ENCODE measurements around the gene NPAS3. TPM values are rescaled to one million over a fixed set of nuclear protein-coding genes. Genes with fewer than 3 reads are reported as not detected.

NPAS3 gene
- total RNA-seq, 1 donor from 2014 or later = 2.4 TPM

DNA sequence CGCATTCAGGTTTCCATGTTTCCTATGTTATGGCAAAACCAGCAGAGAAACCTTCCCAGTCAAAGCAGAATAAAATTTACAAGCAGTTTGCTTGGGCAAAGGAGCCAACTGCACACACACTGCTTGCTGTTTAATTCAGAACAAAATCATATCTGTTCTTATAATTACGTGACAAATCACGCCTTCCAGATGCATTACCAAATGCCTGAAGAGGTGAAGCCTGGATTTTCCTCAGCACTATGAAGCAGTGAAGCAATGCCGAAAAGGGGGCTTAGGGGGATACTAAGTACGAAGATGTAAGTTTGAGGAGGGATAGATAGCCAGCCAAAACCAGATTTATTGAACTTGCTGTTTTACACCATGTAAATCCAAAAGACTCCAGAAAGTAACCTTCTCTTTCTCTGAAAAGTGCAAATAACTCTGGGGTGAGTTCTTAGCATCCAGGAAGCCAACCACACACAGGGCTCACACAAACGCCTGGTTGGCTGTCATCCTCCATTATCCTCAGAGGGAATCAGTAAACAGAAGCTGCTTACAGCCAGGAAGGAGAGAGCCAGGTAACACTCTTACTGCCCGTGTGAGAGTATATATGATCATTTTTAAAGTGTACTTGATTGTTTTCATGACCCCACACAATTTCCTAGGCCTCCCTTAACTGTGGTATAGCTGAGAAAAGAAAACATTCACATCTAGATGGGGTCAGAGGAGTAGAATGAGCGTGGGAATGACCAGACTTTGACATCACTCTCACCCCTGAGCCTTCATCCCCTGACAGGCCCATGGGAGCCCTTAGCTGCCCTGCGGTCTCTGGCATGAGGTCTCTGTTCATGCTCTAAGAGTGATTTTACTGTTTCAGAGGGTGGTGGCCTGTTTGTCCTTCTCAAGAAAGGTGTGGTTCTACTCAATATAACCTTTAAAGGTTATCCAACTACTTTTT is 569.7 kb downstream of the NPAS3 start:
- Mint-ChIP-seq H3K4me3 (ENCODE audit: unreplicated experiment) (no peak overlapping the region), H3K4me1 (ENCODE audit: low read depth, unreplicated experiment) (peaks cover 14% of the 10 kb centered on the region), H3K36me3 (ENCODE audit: unreplicated experiment) (no peaks in the 10 kb centered on the region), H3K9me3 (ENCODE audit: unreplicated experiment) (no peaks in the 10 kb centered on the region), H3K27ac (ENCODE audit: unreplicated experiment) (no peak overlapping the region), H3K27me3 (ENCODE audit: unreplicated experiment) (no peaks in the 10 kb centered on the region)
- DNase-seq = no peak
- TF ChIP-seq, protein P1, sequence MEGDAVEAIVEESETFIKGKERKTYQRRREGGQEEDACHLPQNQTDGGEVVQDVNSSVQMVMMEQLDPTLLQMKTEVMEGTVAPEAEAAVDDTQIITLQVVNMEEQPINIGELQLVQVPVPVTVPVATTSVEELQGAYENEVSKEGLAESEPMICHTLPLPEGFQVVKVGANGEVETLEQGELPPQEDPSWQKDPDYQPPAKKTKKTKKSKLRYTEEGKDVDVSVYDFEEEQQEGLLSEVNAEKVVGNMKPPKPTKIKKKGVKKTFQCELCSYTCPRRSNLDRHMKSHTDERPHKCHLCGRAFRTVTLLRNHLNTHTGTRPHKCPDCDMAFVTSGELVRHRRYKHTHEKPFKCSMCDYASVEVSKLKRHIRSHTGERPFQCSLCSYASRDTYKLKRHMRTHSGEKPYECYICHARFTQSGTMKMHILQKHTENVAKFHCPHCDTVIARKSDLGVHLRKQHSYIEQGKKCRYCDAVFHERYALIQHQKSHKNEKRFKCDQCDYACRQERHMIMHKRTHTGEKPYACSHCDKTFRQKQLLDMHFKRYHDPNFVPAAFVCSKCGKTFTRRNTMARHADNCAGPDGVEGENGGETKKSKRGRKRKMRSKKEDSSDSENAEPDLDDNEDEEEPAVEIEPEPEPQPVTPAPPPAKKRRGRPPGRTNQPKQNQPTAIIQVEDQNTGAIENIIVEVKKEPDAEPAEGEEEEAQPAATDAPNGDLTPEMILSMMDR (IDR thresholded peaks at IDR 0.05; ENCODE audit: partially characterized antibody, unreplicated experiment) = no peak

DNA sequence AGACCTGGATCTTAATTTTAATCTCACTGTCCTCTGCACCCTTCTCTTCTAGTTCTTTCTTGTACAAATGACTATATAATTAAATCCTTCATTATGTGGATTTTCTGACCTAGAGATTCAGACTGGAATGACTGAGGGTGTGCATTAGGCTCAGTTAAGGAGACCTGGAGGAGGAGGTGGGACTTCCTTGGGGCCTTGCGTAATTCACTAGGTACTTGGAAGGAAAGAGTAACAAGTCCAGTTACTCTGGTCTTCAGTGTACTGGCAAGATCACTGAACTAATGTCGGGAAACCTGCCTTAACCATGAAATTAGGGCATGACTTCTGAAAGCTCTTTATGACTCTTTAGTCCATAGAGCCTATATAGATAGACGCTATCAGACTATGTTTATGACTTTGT is 570.8 kb downstream of the NPAS3 start:
- no peak overlapping the region for H3K4me3 Mint-ChIP-seq (ENCODE audit: unreplicated experiment)
- no peak for DNase-seq
- no peaks in the 10 kb centered on the region for H3K9me3 Mint-ChIP-seq (ENCODE audit: unreplicated experiment)
- no peaks in the 10 kb centered on the region for H3K27me3 Mint-ChIP-seq (ENCODE audit: unreplicated experiment)
- no peaks in the 10 kb centered on the region for H3K36me3 Mint-ChIP-seq (ENCODE audit: unreplicated experiment)
- H3K4me1 Mint-ChIP-seq (ENCODE audit: low read depth, unreplicated experiment) = peaks cover 14% of the 10 kb centered on the region
- TF ChIP-seq, protein P1 (IDR thresholded peaks at IDR 0.05; ENCODE audit: partially characterized antibody, unreplicated experiment) = no peak
- H3K27ac Mint-ChIP-seq (ENCODE audit: unreplicated experiment) = no peak overlapping the region

DNA sequence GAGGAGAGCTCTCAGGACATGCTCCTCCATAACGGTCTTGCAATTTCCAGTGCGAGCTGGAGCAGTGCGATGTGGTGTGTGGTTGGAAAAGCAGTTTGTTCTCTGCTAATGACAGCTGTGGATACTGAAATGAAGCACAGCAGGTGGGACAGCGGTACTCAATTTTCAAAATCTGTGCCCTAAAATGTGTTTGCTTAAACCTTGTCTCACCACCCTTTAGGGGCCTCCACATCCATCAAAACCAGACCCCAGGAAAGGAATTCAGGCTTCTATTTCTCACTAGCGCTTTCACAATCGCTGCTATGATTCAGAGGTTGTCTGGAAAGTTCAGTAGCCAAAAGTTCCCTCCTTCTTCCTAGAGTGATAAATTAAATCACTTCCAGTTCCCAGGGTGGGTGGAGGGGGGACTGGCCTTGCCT is 571.4 kb downstream of the NPAS3 start:
- no peaks in the 10 kb centered on the region for H3K27me3 Mint-ChIP-seq (ENCODE audit: unreplicated experiment)

DNA sequence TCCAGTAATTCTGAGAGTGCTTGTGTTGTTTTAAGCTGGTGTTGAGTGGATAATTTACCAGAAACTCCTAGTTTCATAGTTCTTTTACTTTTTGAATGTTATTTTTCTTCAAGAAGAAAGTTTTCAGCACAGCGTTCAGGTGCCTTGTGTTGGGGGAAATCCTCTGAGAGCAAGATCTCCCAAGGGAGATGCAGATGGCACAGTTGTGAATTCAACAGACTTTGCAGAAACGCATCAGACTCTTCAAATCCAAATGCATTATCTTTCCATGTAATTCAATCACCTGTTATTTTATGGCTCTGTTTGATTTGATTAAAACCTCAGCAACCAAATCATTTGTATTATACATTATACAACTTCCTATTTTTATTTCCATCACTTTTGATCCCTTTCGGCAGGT is 572.3 kb downstream of the NPAS3 start:
- no peaks in the 10 kb centered on the region for H3K27me3 Mint-ChIP-seq (ENCODE audit: unreplicated experiment)
- no peaks in the 10 kb centered on the region for H3K9me3 Mint-ChIP-seq (ENCODE audit: unreplicated experiment)
- H3K4me1 Mint-ChIP-seq (ENCODE audit: low read depth, unreplicated experiment) = peaks cover 14% of the 10 kb centered on the region
- no peak overlapping the region for H3K4me3 Mint-ChIP-seq (ENCODE audit: unreplicated experiment)
- no peak overlapping the region for H3K27ac Mint-ChIP-seq (ENCODE audit: unreplicated experiment)
- TF ChIP-seq, protein P1 (IDR thresholded peaks at IDR 0.05; ENCODE audit: partially characterized antibody, unreplicated experiment) = no peak
- DNase-seq = no peak
- no peaks in the 10 kb centered on the region for H3K36me3 Mint-ChIP-seq (ENCODE audit: unreplicated experiment)

More for the DNA sequence above, 571.4 kb downstream of the NPAS3 start:
- TF ChIP-seq, protein P1 (IDR thresholded peaks at IDR 0.05; ENCODE audit: partially characterized antibody, unreplicated experiment) = no peak
- Mint-ChIP-seq H3K4me1 (ENCODE audit: low read depth, unreplicated experiment) (peaks cover 14% of the 10 kb centered on the region), H3K36me3 (ENCODE audit: unreplicated experiment) (no peaks in the 10 kb centered on the region), H3K27ac (ENCODE audit: unreplicated experiment) (no peak overlapping the region), H3K4me3 (ENCODE audit: unreplicated experiment) (no peak overlapping the region), H3K9me3 (ENCODE audit: unreplicated experiment) (no peaks in the 10 kb centered on the region)
- DNase-seq = no peak

Measured in glutamatergic neuron (in vitro differentiated cells).